Panc1 (cell line): ENCODE results near the gene PGA4. TPM values are rescaled to one million over a fixed set of nuclear protein-coding genes. Genes with fewer than 3 reads are reported as not detected.

Source experiments
- ATAC-seq: fragments of 200-7000 bp; cut with Tn5 transposase; 2 replicates; pipeline ENCODE4 v1.9.1; 2020; ENCODE audit warnings: mild to moderate bottlenecking, moderate library complexity
- BruUV-seq: library from RNA; stranded (reverse); fragments of 400-500 nt; replicated peaks from 2 replicates; lab custom pipeline; 2021; lab: Mats Ljungman, UMichigan
- CTCF ChIA-PET: fragments of 300-600 bp; sonication (Branson Sonifier 250); formaldehyde crosslinking; loops from one replicate; lab custom pipeline; 2022; ENCODE audit warnings: antibody characterized with exemption; lab: Charles Lee
- POLR2A ChIA-PET: fragments of 300-600 bp; sonication (Branson Sonifier 250); formaldehyde crosslinking; loops from one replicate; lab custom pipeline; 2022; ENCODE audit warnings: antibody characterized with exemption; lab: Charles Lee
- DNase-seq: peaks from one replicate; pipeline ENCODE4 v3.0.0-alpha.2; 2010; ENCODE audit warnings: low read depth, low spot score
- H3K27ac ChIP-seq: 2 replicates; pipeline ENCODE4 v1.5.1; 2011; ENCODE audit warnings: mild to moderate bottlenecking, low read length, inconsistent platforms
- H3K27me3 ChIP-seq: fragments of 200-500 bp; sonication (Bioruptor generic); 2 replicates; pipeline ENCODE4 v1.6.0; 2014; ENCODE audit warnings: low read length, inconsistent platforms; ENCODE audit not compliant: control insufficient read depth, insufficient read depth
- H3K36me3 ChIP-seq: fragments of 200-500 bp; sonication (Bioruptor generic); 2 replicates; pipeline ENCODE4 v1.5.1; 2014; ENCODE audit warnings: inconsistent platforms, mild to moderate bottlenecking, low read length, moderate library complexity; ENCODE audit not compliant: control insufficient read depth, insufficient read depth
- H3K4me1 ChIP-seq: 2 replicates; pipeline ENCODE4 v1.5.1; 2011; ENCODE audit warnings: inconsistent platforms, mild to moderate bottlenecking, low read length, moderate library complexity; ENCODE audit not compliant: control insufficient read depth, insufficient read depth
- H3K4me3 ChIP-seq, 2 experiments: 2 replicates each; pipeline ENCODE4 v1.5.1; 2011 to 2012; ENCODE audit warnings: low read depth in 2 of 2, low read length in 2 of 2, mild to moderate bottlenecking in 2 of 2, inconsistent platforms in 1 of 2, moderate library complexity in 1 of 2
- H3K9me3 ChIP-seq: fragments of 200-500 bp; sonication (Bioruptor generic); 2 replicates; pipeline ENCODE4 v1.5.1; 2014; ENCODE audit warnings: low read depth, mild to moderate bottlenecking, inconsistent platforms, low read length, moderate library complexity; ENCODE audit not compliant: control insufficient read depth, insufficient read depth
- POLR2AphosphoS5 ChIP-seq: IDR thresholded peaks from 2 replicates; pipeline ENCODE4 v1.6.1; 2012; ENCODE audit warnings: mild to moderate bottlenecking, low read depth, low read length, moderate library complexity
- SIN3A ChIP-seq: IDR thresholded peaks from 2 replicates; pipeline ENCODE4 v1.6.1; 2012; ENCODE audit warnings: low read depth, mild to moderate bottlenecking, low read length, moderate library complexity, borderline replicate concordance; ENCODE audit not compliant: insufficient read depth
- TCF7L2 ChIP-seq: IDR thresholded peaks from 2 replicates; pipeline ENCODE4 v1.6.1; 2011; ENCODE audit warnings: mild to moderate bottlenecking, low read depth, low read length, inconsistent platforms
- in situ Hi-C: cut with HindIII; loops from 2 replicates; pipeline ENCODE4 v1.10.0; 2016; ENCODE audit warnings: low sequenced_read_pairs, low pct_unique_long_range_greater_than_20kb
- intact Hi-C: fragments of 100-400 bp; cut with micrococcal nuclease; formaldehyde crosslinking; loops from one replicate; pipeline ENCODE4 v1.10.0; 2022; ENCODE audit not compliant: unreplicated experiment
- total RNA-seq: library from RNA; stranded (reverse); gene quantifications from one replicate; pipeline ENCODE4 v1.2.1, GENCODE V29; 2021; ENCODE audit not compliant: unreplicated experiment
- TF ChIP-seq, protein P1 (sequence below): fragments of 450-650 bp; IDR thresholded peaks from 2 replicates; pipeline ENCODE4 v1.5.1; 2017; ENCODE audit warnings: mild to moderate bottlenecking
- TF ChIP-seq, protein P2 (sequence below), 2 experiments: IDR thresholded peaks; 2 replicates each; pipeline ENCODE4 v1.6.1; 2011 to 2012; ENCODE audit warnings: low read depth in 2 of 2, control low read depth in 1 of 2, low read length in 1 of 2, mild to moderate bottlenecking in 1 of 2, moderate library complexity in 1 of 2; ENCODE audit not compliant: insufficient read depth in 1 of 2

Gene PGA4
- total RNA-seq, 1 experiment from 2014 or later: not detected

DNA sequence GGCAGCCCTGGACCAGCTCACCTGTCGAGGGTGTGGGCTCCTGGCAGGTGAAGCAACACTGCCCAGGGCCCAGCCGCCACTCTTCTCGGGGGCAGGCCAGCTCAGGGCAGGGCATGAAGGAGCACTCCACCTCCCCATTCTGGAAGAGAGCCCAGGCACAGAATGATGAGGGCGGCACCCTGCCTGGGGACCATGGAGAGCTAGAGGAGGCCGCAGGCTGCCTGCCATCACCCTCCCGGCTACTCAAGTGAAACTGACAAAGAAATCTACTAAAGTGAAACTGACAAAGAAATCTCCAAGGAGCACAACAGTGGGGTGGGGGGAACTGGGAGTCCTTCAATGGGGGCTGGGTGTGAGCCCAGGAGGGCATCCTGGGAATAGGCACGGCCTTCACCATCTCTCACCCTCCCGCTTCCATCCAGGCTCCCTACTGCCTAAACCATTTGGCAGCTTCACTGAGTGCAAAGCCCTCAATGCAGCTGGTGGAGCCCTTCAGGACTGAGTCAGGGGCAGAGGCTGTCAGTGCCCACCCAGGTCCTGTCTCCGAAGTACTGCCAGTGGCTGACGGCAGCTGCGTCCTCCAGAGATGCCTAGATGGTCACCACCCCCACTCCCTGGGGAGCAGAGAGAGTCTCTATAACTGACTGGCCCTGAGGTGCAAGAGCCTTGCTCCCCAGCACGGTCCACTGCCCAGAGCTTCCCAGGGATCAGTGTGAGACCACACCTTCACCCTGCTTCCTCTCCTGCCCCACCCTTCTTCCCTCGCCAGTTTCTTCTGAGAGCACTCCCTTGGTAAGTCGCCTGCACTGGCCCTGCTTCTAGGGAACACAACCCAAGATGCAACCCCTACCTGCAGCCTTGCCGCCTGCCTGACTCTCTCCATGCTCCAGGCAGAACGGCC is 51.3 kb downstream of the PGA4 start:
- BruUV-seq: no TSS peak
- no peak for TF ChIP-seq TCF7L2
- POLR2A ChIA-PET: interaction anchor here (0.5 kb wide), 1 partner anchor 157 kb away, joined by 16 read pairs; the partner anchor contains the start of genes CPSF7 and SDHAF2
- Histone ChIP-seq H3K27me3 (no peaks in the 10 kb centered on the region), H3K4me3 (no peak overlapping the region), H3K9me3 (no peaks in the 10 kb centered on the region), H3K36me3 (no peaks in the 10 kb centered on the region), H3K27ac (no peak overlapping the region), H3K4me1 (no peaks in the 10 kb centered on the region)
- in situ Hi-C loops: no loop called here
- DNase-seq: no peak
- CTCF ChIA-PET: interaction anchor here (0.7 kb wide), 1 partner anchor 8 kb away, joined by 9 read pairs; no protein-coding TSS in a partner anchor
- peak; percentile 52 for ATAC-seq
- intact Hi-C loops: no loop called here

DNA sequence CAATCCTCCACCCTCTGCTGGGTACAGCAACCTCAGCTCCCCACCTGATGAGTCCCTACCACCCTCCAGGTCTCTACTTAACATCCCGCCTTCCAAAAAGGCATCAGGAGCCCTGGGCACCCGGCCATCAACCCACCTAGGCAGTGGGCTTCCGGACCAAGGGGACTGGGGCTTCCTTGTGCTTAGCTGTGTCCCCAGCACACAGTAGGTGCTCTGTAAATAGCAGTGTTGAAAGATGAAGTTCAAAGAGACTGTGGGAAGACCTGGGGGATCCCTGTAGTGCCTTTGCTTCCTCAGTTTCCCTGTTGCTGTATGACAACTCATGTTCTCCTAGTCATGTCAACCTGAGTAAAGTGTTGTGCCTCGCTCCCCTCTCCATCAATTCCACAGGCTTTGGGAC is 51.9 kb downstream of the PGA4 start:
- H3K27me3 ChIP-seq: no peaks in the 10 kb centered on the region
- ChIA-PET POLR2A (no interaction called here), CTCF (no interaction called here)
- ATAC-seq (no peak), DNase-seq (no peak)
- no peak overlapping the region for H3K4me3 ChIP-seq
- intact Hi-C loops (no loop called here), in situ Hi-C loops (no loop called here)
- TF ChIP-seq, protein P1, sequence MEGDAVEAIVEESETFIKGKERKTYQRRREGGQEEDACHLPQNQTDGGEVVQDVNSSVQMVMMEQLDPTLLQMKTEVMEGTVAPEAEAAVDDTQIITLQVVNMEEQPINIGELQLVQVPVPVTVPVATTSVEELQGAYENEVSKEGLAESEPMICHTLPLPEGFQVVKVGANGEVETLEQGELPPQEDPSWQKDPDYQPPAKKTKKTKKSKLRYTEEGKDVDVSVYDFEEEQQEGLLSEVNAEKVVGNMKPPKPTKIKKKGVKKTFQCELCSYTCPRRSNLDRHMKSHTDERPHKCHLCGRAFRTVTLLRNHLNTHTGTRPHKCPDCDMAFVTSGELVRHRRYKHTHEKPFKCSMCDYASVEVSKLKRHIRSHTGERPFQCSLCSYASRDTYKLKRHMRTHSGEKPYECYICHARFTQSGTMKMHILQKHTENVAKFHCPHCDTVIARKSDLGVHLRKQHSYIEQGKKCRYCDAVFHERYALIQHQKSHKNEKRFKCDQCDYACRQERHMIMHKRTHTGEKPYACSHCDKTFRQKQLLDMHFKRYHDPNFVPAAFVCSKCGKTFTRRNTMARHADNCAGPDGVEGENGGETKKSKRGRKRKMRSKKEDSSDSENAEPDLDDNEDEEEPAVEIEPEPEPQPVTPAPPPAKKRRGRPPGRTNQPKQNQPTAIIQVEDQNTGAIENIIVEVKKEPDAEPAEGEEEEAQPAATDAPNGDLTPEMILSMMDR: no peak
- TF ChIP-seq, protein P2, sequence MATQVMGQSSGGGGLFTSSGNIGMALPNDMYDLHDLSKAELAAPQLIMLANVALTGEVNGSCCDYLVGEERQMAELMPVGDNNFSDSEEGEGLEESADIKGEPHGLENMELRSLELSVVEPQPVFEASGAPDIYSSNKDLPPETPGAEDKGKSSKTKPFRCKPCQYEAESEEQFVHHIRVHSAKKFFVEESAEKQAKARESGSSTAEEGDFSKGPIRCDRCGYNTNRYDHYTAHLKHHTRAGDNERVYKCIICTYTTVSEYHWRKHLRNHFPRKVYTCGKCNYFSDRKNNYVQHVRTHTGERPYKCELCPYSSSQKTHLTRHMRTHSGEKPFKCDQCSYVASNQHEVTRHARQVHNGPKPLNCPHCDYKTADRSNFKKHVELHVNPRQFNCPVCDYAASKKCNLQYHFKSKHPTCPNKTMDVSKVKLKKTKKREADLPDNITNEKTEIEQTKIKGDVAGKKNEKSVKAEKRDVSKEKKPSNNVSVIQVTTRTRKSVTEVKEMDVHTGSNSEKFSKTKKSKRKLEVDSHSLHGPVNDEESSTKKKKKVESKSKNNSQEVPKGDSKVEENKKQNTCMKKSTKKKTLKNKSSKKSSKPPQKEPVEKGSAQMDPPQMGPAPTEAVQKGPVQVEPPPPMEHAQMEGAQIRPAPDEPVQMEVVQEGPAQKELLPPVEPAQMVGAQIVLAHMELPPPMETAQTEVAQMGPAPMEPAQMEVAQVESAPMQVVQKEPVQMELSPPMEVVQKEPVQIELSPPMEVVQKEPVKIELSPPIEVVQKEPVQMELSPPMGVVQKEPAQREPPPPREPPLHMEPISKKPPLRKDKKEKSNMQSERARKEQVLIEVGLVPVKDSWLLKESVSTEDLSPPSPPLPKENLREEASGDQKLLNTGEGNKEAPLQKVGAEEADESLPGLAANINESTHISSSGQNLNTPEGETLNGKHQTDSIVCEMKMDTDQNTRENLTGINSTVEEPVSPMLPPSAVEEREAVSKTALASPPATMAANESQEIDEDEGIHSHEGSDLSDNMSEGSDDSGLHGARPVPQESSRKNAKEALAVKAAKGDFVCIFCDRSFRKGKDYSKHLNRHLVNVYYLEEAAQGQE (IDR thresholded peaks at IDR 0.05; ENCODE audit: insufficient read depth in 1 of 2, low read depth in 2 of 2, low read length in 1 of 2): no peak
- no peak for TF ChIP-seq POLR2AphosphoS5
- TF ChIP-seq TCF7L2: no peak
- no peak for TF ChIP-seq SIN3A
- H3K4me1 ChIP-seq: no peaks in the 10 kb centered on the region
- H3K36me3 ChIP-seq: no peaks in the 10 kb centered on the region
- no peak overlapping the region for H3K27ac ChIP-seq
- no peaks in the 10 kb centered on the region for H3K9me3 ChIP-seq
- BruUV-seq: no TSS peak

DNA sequence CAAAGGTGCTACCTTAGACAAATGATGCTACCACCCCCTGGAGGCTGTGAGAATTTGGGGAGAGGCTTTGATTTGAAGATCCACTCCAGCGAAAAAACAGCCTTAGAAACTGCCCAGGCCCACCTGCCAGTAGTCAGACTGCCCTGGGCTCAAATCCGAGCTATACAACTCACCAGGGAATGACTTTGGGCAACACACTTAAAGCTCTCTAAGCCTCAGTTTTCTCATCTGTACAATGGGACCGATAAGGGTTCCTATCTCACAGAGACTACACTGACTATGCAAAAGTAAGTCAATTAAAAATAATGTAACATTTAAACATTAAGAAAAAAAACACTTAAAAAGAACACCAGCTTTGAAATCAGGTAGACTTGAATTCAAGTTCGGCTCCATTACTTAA is 53.0 kb downstream of the PGA4 start:
- intact Hi-C loops (no loop called here), in situ Hi-C loops (no loop called here)
- Histone ChIP-seq H3K27ac (no peak overlapping the region), H3K27me3 (no peaks in the 10 kb centered on the region), H3K36me3 (no peaks in the 10 kb centered on the region), H3K4me3 (no peak overlapping the region), H3K4me1 (no peaks in the 10 kb centered on the region), H3K9me3 (no peaks in the 10 kb centered on the region)
- TF ChIP-seq, protein P2 (IDR thresholded peaks at IDR 0.05; ENCODE audit: insufficient read depth in 1 of 2, low read depth in 2 of 2, low read length in 1 of 2): no peak
- TF ChIP-seq SIN3A (no peak), POLR2AphosphoS5 (no peak), TCF7L2 (no peak)
- TF ChIP-seq, protein P1: no peak
- no TSS peak for BruUV-seq
- ChIA-PET CTCF (no interaction called here), POLR2A (no interaction called here)
- DNase-seq (no peak), ATAC-seq (no peak)
